Large intestine (tissue), 3 donors: ENCODE data around the gene IGSF10. TPM values are rescaled to one million over a fixed set of nuclear protein-coding genes. Genes with fewer than 3 reads are reported as not detected.

Experiments used
- DNase-seq, 2 donors: peaks; one replicate each; pipeline versions ENCODE4 v3.0.0 to v3.0.0-alpha.2; 2013
- H3K27ac ChIP-seq: one replicate; pipeline ENCODE4 v1.5.1; 2013; ENCODE audit warnings: low read length
- H3K27me3 ChIP-seq: 2 replicates; pipeline ENCODE4 v1.6.1; 2013; ENCODE audit warnings: low read length; ENCODE audit not compliant: control insufficient read depth, insufficient read depth
- H3K36me3 ChIP-seq: 2 replicates; pipeline ENCODE4 v1.6.1; 2013; ENCODE audit warnings: low read length; ENCODE audit not compliant: control insufficient read depth, insufficient read depth
- H3K4me1 ChIP-seq: one replicate; pipeline ENCODE4 v1.6.1; 2013; ENCODE audit warnings: low read length; ENCODE audit not compliant: control insufficient read depth, insufficient read depth
- H3K4me3 ChIP-seq: one replicate; pipeline ENCODE4 v1.5.1; 2013; ENCODE audit warnings: low read length
- H3K9me3 ChIP-seq: one replicate; pipeline ENCODE4 v1.6.1; 2013; ENCODE audit warnings: mild to moderate bottlenecking, low read depth, low read length, moderate library complexity; ENCODE audit not compliant: control insufficient read depth
- WGBS: methylation state at CpG from one replicate; pipeline ENCODE4 v1.1.5; 2013; ENCODE audit warnings: low lambda C conversion rate; ENCODE audit not compliant: insufficient coverage; 5-methylcytosine and 5-hydroxymethylcytosine counted together
- polyA plus RNA-seq: library from polyadenylated mRNA; unstranded; fragments of 120-200 nt; gene quantifications from one replicate; pipeline ENCODE4 v1.2.1, GENCODE V29; 2013

IGSF10 gene
- polyA plus RNA-seq, 1 donor: 1.7 TPM

DNA sequence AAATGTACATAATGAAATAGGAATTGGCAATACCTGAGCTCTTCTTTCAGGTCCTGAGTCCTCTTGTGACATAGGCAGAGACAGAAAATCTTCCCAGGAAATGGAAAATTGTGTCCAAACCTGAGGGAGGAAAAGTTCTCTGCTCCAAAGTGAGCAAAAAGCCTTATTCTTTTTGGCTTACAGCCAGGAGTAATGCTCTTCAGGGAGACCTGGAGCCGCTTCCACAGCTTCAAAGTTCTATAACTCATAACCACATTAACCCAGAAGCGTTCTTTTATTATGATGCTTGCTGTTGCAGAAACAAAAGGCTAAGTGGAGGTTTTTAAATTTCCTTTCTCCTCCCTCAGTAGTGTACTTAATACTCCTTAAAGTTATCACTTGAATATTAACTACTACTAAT is 633 bp downstream of the IGSF10 start:
- 20% methylated on average over 2 of the region's 2 CpGs for WGBS
- H3K27me3 ChIP-seq: peaks cover 9% of the 10 kb centered on the region
- H3K4me1 ChIP-seq: no peaks in the 10 kb centered on the region
- DNase-seq: peak in 1 of 2 donors; percentile 10
- no peaks in the 10 kb centered on the region for H3K36me3 ChIP-seq
- peak overlapping the region; percentile 47 for H3K4me3 ChIP-seq
- H3K9me3 ChIP-seq: peaks cover 2% of the 10 kb centered on the region
- H3K27ac ChIP-seq: no peak overlapping the region

GRCh38 chr3:151459358-151459757 is 1.5 kb downstream of the IGSF10 start:
- no peak for DNase-seq
- no CpG with 5 or more reads among the region's 3 CpGs for WGBS

GRCh38 chr3:151456065-151456464 is 4.8 kb downstream of the IGSF10 start:
- Histone ChIP-seq H3K27ac (no peak overlapping the region), H3K9me3 (peaks cover 2% of the 10 kb centered on the region), H3K36me3 (no peaks in the 10 kb centered on the region), H3K27me3 (peaks cover 8% of the 10 kb centered on the region), H3K4me1 (no peaks in the 10 kb centered on the region), H3K4me3 (no peak overlapping the region)
- no peak for DNase-seq
- WGBS: 94% methylated on average over 2 of the region's 3 CpGs

More at GRCh38 chr3:151459358-151459757, 1.5 kb downstream of the IGSF10 start:
- Histone ChIP-seq H3K27me3 (peaks cover 9% of the 10 kb centered on the region), H3K36me3 (no peaks in the 10 kb centered on the region), H3K4me1 (no peaks in the 10 kb centered on the region), H3K9me3 (peaks cover 2% of the 10 kb centered on the region), H3K4me3 (no peak overlapping the region), H3K27ac (no peak overlapping the region)

GRCh38 chr3:151452841-151453240 is 8.0 kb downstream of the IGSF10 start:
- no CpG with 5 or more reads among the region's 2 CpGs for WGBS
- Histone ChIP-seq H3K4me3 (no peak overlapping the region), H3K9me3 (no peaks in the 10 kb centered on the region), H3K27ac (no peak overlapping the region), H3K4me1 (no peaks in the 10 kb centered on the region), H3K27me3 (no peaks in the 10 kb centered on the region), H3K36me3 (no peaks in the 10 kb centered on the region)
- DNase-seq: no peak

- Histone ChIP-seq H3K4me1 (no peaks in the 10 kb centered on the region), H3K27ac (no peak overlapping the region), H3K4me3 (no peak overlapping the region), H3K27me3 (no peaks in the 10 kb centered on the region), H3K36me3 (no peaks in the 10 kb centered on the region), H3K9me3 (no peaks in the 10 kb centered on the region)
- DNase-seq: no peak
- WGBS: no CpG with 5 or more reads among the region's 1 CpG
Observed at GRCh38 chr3:151452368-151452767, 8.5 kb downstream of the IGSF10 start.

DNA sequence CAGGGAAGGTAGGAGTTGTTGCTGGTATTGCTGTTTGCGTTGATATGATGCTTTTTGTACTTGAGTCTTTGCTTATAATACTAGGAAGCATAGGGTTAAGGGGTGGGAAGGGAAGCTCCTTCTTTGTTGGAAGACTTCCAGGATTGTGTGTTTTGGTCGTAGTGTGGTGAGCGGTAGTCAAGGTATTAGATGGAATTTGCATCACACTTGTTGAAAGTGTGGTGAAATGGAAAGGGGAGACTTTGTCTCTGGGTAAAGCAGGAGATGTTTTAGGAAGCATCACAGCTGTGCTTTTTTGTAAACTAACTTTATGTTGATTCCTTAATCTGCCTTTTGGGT is 14.9 kb downstream of the IGSF10 start:
- no peak for DNase-seq
- H3K9me3 ChIP-seq: no peaks in the 10 kb centered on the region
- 100% methylated on average over 1 of the region's 3 CpGs for WGBS

DNA sequence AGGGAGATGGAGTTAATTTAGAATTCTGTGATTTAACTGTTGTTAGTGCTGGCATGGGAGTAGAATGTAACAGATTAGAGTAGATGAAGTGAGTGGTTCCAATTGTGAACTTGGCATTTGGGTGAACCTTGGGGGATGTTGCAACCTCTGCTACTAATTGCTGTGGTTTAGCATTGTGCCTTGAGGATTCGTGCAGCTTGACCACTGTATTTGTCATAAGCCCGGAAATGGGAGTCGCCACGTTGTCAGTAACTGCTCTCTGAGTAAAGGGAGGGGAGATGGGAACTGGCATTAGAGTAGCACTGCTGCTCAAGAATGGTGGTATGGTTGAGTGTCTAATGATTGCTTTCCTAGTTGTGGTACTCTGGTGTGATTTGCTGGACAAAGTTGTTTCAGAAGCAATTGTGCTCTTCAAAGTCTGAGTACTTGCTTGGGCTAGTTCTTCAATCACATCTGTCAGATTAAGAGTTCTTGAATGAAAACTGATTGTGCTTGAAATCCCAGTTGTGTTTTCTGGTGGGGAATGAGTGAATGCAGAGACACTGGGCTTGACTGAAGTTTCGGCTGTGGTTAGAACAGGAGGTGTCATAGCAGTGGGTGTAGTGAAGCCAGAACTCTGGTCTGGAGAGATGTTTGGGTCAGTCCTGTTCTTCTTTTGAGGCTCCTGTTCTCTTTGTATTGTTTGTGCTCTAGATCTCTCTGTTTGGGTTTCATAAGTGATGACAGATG is 15.4 kb downstream of the IGSF10 start:
- DNase-seq: no peak
- no peaks in the 10 kb centered on the region for H3K27me3 ChIP-seq
- H3K27ac ChIP-seq: no peak overlapping the region
- H3K4me3 ChIP-seq: no peak overlapping the region
- no CpG with 5 or more reads among the region's 5 CpGs for WGBS
- no peaks in the 10 kb centered on the region for H3K9me3 ChIP-seq
- no peaks in the 10 kb centered on the region for H3K36me3 ChIP-seq
- no peaks in the 10 kb centered on the region for H3K4me1 ChIP-seq

More for the DNA sequence above, 14.9 kb downstream of the IGSF10 start:
- H3K27me3 ChIP-seq: no peaks in the 10 kb centered on the region
- no peaks in the 10 kb centered on the region for H3K36me3 ChIP-seq
- H3K4me1 ChIP-seq: no peaks in the 10 kb centered on the region
- H3K27ac ChIP-seq: no peak overlapping the region
- no peak overlapping the region for H3K4me3 ChIP-seq

GRCh38 chr3:151443583-151443982 is 17.3 kb downstream of the IGSF10 start:
- no peak for DNase-seq
- no peaks in the 10 kb centered on the region for H3K36me3 ChIP-seq
- 80% methylated on average over 2 of the region's 7 CpGs for WGBS
- no peak overlapping the region for H3K27ac ChIP-seq
- H3K4me1 ChIP-seq: no peaks in the 10 kb centered on the region
- H3K9me3 ChIP-seq: no peaks in the 10 kb centered on the region
- H3K4me3 ChIP-seq: no peak overlapping the region
- no peaks in the 10 kb centered on the region for H3K27me3 ChIP-seq

GRCh38 chr3:151440940-151441339 is 19.9 kb downstream of the IGSF10 start:
- H3K9me3 ChIP-seq: no peaks in the 10 kb centered on the region
- no CpG with 5 or more reads among the region's 1 CpG for WGBS

GRCh38 chr3:151439652-151440125 is 21.2 kb downstream of the IGSF10 start:
- no peaks in the 10 kb centered on the region for H3K4me1 ChIP-seq

More at GRCh38 chr3:151440940-151441339, 19.9 kb downstream of the IGSF10 start:
- Histone ChIP-seq H3K27me3 (no peaks in the 10 kb centered on the region), H3K4me3 (no peak overlapping the region), H3K36me3 (no peaks in the 10 kb centered on the region), H3K27ac (no peak overlapping the region), H3K4me1 (no peaks in the 10 kb centered on the region)
- no peak for DNase-seq

GRCh38 chr3:151437906-151438305 is 23.0 kb downstream of the IGSF10 start:
- Histone ChIP-seq H3K27me3 (no peaks in the 10 kb centered on the region), H3K4me3 (no peak overlapping the region), H3K36me3 (no peaks in the 10 kb centered on the region), H3K9me3 (no peaks in the 10 kb centered on the region), H3K4me1 (no peaks in the 10 kb centered on the region), H3K27ac (no peak overlapping the region)
- no peak for DNase-seq
- WGBS: 100% methylated on average over 1 of the region's 6 CpGs

More at GRCh38 chr3:151439652-151440125, 21.2 kb downstream of the IGSF10 start:
- WGBS: 47% methylated on average over 3 of the region's 3 CpGs
- no peak overlapping the region for H3K4me3 ChIP-seq
- no peaks in the 10 kb centered on the region for H3K27me3 ChIP-seq
- peak; percentile 42 to 58 for DNase-seq
- no peaks in the 10 kb centered on the region for H3K9me3 ChIP-seq
- no peaks in the 10 kb centered on the region for H3K36me3 ChIP-seq
- H3K27ac ChIP-seq: no peak overlapping the region
